ENCODE results near the gene SEMA6A. TPM values are rescaled to one million over a fixed set of nuclear protein-coding genes. Genes with fewer than 3 reads are reported as not detected.

The SEMA6A gene, protein sequence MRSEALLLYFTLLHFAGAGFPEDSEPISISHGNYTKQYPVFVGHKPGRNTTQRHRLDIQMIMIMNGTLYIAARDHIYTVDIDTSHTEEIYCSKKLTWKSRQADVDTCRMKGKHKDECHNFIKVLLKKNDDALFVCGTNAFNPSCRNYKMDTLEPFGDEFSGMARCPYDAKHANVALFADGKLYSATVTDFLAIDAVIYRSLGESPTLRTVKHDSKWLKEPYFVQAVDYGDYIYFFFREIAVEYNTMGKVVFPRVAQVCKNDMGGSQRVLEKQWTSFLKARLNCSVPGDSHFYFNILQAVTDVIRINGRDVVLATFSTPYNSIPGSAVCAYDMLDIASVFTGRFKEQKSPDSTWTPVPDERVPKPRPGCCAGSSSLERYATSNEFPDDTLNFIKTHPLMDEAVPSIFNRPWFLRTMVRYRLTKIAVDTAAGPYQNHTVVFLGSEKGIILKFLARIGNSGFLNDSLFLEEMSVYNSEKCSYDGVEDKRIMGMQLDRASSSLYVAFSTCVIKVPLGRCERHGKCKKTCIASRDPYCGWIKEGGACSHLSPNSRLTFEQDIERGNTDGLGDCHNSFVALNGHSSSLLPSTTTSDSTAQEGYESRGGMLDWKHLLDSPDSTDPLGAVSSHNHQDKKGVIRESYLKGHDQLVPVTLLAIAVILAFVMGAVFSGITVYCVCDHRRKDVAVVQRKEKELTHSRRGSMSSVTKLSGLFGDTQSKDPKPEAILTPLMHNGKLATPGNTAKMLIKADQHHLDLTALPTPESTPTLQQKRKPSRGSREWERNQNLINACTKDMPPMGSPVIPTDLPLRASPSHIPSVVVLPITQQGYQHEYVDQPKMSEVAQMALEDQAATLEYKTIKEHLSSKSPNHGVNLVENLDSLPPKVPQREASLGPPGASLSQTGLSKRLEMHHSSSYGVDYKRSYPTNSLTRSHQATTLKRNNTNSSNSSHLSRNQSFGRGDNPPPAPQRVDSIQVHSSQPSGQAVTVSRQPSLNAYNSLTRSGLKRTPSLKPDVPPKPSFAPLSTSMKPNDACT
- total RNA-seq (10 to 100 TPM in 5 of 6 donors, 1 to 10 TPM in 1; 9.2 to 24.5 (median 15.8) TPM), polyA plus RNA-seq (10 to 100 TPM in 1 of 2 donors, 1 to 10 TPM in 1; 8.9 to 12.2 TPM)

DNA sequence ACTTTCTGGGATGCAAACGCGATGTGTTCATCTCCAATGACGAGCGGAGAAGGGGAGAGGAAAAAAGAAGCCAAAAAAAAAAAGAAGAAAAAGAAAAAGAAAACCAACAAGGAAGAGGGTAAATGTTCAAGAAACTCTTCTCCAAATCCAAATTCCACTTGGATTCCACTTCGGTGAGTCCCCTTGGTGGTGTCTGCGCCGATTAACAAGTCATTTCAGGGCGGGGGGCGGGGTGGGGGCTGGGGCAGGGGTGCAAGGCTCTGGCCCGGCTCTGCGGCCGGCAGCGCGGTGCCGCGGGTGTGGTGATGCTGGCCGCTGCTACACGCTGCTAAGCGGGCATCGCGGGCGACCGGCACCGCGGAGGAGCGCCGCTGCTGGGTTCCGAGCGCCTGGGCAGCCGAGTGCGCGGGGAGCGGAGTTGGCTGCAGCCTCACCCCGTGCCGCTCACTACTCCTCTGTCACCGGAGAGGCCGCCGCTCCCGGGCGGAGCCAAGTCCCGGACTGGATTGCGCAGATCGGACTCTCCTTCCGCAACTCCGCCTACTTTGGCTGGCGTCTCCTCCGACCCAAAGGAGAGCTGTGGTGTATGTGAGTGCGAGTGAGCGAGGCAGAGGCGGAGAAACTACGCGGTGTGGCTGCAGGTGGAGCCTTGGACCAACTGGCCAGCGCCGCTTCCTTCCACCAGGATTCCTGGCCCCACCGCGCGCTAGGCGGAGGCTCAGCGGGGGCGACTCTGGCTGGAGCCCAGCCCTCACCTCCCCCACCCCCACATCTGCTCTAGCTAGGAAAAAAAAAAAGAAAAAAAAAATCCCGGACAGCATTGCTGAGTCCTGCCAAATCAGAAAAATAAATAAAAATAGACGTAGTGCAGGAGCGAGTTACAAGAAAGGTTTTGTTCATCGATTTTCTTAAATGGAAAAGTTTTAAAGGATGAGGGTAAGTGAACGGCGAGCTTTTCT lies at the start of gene SEMA6A:
SEMA6A (minus strand) TSS at position 457 of the 959 bp plus-strand sequence. CDS start 69,879 bp downstream, outside the sequence.
- ATAC-seq = peak; percentile 75 to 84 (median 82)
- Histone ChIP-seq H3K9me3 (no peaks in the 10 kb centered on the region), H3K36me3 (no peaks in the 10 kb centered on the region), H3K27me3 (no peaks in the 10 kb centered on the region), H3K4me1 (no peaks in the 10 kb centered on the region), H3K27ac (peak within 1 kb of the TSS; percentile 40 to 80 (median 72)), H3K4me3 (peak within 1 kb of the TSS; percentile 44 to 56 (median 50))
- WGBS, 2 donors = 0% methylated on average over 65 to 66 of the region's 66 CpGs
- TF ChIP-seq, protein P1, sequence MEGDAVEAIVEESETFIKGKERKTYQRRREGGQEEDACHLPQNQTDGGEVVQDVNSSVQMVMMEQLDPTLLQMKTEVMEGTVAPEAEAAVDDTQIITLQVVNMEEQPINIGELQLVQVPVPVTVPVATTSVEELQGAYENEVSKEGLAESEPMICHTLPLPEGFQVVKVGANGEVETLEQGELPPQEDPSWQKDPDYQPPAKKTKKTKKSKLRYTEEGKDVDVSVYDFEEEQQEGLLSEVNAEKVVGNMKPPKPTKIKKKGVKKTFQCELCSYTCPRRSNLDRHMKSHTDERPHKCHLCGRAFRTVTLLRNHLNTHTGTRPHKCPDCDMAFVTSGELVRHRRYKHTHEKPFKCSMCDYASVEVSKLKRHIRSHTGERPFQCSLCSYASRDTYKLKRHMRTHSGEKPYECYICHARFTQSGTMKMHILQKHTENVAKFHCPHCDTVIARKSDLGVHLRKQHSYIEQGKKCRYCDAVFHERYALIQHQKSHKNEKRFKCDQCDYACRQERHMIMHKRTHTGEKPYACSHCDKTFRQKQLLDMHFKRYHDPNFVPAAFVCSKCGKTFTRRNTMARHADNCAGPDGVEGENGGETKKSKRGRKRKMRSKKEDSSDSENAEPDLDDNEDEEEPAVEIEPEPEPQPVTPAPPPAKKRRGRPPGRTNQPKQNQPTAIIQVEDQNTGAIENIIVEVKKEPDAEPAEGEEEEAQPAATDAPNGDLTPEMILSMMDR (IDR thresholded peaks at IDR 0.05) = no peak
- DNase-seq = peak; percentile 90 to 97 (median 93)
- FAIRE-seq = peak; percentile 20
- intact Hi-C loops (cut with DNase I) = no loop called here

- no peak overlapping the region for H3K4me3 ChIP-seq
- no peaks in the 10 kb centered on the region for H3K36me3 ChIP-seq
- FAIRE-seq (no peak), DNase-seq (no peak), ATAC-seq (no peak)
- H3K27ac ChIP-seq = no peak overlapping the region
- WGBS, 2 donors = 76 to 84% methylated on average over 7 of the region's 7 CpGs
- TF ChIP-seq, protein P1 (IDR thresholded peaks at IDR 0.05) = no peak
- H3K4me1 ChIP-seq = no peaks in the 10 kb centered on the region
- intact Hi-C loops (cut with DNase I) = no loop called here
- no peaks in the 10 kb centered on the region for H3K9me3 ChIP-seq
- no peaks in the 10 kb centered on the region for H3K27me3 ChIP-seq
Measured at GRCh38 chr5:116622375-116623050, 47.9 kb upstream of the SEMA6A start.

DNA sequence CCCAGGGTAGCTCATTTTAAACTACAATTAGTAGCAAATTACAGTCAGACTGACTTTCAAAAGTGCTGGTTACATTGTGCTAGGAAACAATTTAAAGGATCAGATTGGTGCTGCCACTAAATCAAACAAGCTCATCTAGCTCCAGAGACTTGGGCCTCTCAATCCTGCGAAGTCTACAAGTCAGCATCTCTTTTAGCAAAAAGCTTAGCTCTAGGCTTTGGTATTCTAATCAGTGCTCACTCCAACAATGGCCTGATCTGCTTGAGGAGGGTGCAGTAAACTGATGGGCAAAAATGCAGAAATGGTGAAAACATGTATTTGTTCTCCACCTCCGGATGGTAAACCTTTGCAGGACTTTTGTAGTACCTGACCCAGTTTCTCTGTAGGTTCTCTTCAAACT lies 47.0 kb upstream of the SEMA6A start:
- DNase-seq = no peak

More for the DNA sequence above, 47.0 kb upstream of the SEMA6A start:
- TF ChIP-seq, protein P1 (IDR thresholded peaks at IDR 0.05) = no peak
- Histone ChIP-seq H3K27ac (no peak overlapping the region), H3K36me3 (no peaks in the 10 kb centered on the region), H3K4me1 (no peaks in the 10 kb centered on the region), H3K4me3 (no peak overlapping the region), H3K9me3 (no peaks in the 10 kb centered on the region), H3K27me3 (no peaks in the 10 kb centered on the region)
- 76 to 84% methylated on average over 2 of the region's 2 CpGs for WGBS, 2 donors
- ATAC-seq (no peak), FAIRE-seq (no peak)
- intact Hi-C loops (cut with DNase I) = no loop called here
